ENCODE measurements around the gene SMARCD2. TPM values are rescaled to one million over a fixed set of nuclear protein-coding genes. Genes with fewer than 3 reads are reported as not detected.
A peak's percentile ranks its signal among the peaks of the same experiment; 100 is the strongest.

The SMARCD2 gene
- total RNA-seq, 6 experiments from 2014 or later = 45.9 to 53.5 (median 48.7) TPM

GRCh38 chr17:63837480-63837879 is 5.0 kb downstream of the SMARCD2 start:
- H3K27ac Mint-ChIP-seq = no peak overlapping the region

GRCh38 chr17:63836811-63837210 is 5.7 kb downstream of the SMARCD2 start:
- Mint-ChIP-seq H3K27me3 (ENCODE audit: insufficient read depth) (peaks cover 2% of the 10 kb centered on the region; the same call in 1 of the 2 replicates), H3K4me1 (ENCODE audit: low read depth) (peaks cover 33% of the 10 kb centered on the region), H3K4me3 (no peak overlapping the region), H3K36me3 (ENCODE audit: low read depth) (peaks cover 3% of the 10 kb centered on the region; the same call in 1 of the 2 replicates), H3K27ac (no peak overlapping the region), H3K9me3 (no peaks in the 10 kb centered on the region)
- no peak for DNase-seq
- no peak for TF ChIP-seq CTCF (IDR thresholded peaks at IDR 0.05)

More at GRCh38 chr17:63837480-63837879, 5.0 kb downstream of the SMARCD2 start:
- peaks cover 2% of the 10 kb centered on the region; the same call in 1 of the 2 replicates for H3K27me3 Mint-ChIP-seq (ENCODE audit: insufficient read depth)
- H3K36me3 Mint-ChIP-seq (ENCODE audit: low read depth) = no peaks in the 10 kb centered on the region; the same call in 1 of the 2 replicates
- no peak for TF ChIP-seq CTCF (IDR thresholded peaks at IDR 0.05)
- no peak for DNase-seq
- H3K4me1 Mint-ChIP-seq (ENCODE audit: low read depth) = peaks cover 33% of the 10 kb centered on the region
- no peaks in the 10 kb centered on the region for H3K9me3 Mint-ChIP-seq
- no peak overlapping the region for H3K4me3 Mint-ChIP-seq

- no peaks in the 10 kb centered on the region for H3K9me3 Mint-ChIP-seq
- TF ChIP-seq CTCF (IDR thresholded peaks at IDR 0.05) = no peak; the same call in 1 of the 2 replicates
- DNase-seq = no peak
- no peak overlapping the region for H3K4me3 Mint-ChIP-seq
- H3K36me3 Mint-ChIP-seq (ENCODE audit: low read depth) = peaks cover 18% of the 10 kb centered on the region
- peaks cover 20% of the 10 kb centered on the region for H3K4me1 Mint-ChIP-seq (ENCODE audit: low read depth)
- H3K27ac Mint-ChIP-seq = no peak overlapping the region; the same call in 1 of the 2 replicates
- H3K27me3 Mint-ChIP-seq (ENCODE audit: insufficient read depth) = peaks cover 2% of the 10 kb centered on the region; the same call in 1 of the 2 replicates
Measured at GRCh38 chr17:63835167-63835720, 7.2 kb downstream of the SMARCD2 start.

- Mint-ChIP-seq H3K4me3 (no peak overlapping the region), H3K27me3 (ENCODE audit: insufficient read depth) (peaks cover 2% of the 10 kb centered on the region; the same call in 1 of the 2 replicates), H3K27ac (peak overlapping the region; percentile 79), H3K9me3 (no peaks in the 10 kb centered on the region), H3K4me1 (ENCODE audit: low read depth) (peaks cover 21% of the 10 kb centered on the region), H3K36me3 (ENCODE audit: low read depth) (peaks cover 25% of the 10 kb centered on the region)
- peak; percentile 68 for DNase-seq
- peak; percentile 70 for TF ChIP-seq CTCF (IDR thresholded peaks at IDR 0.05)
Measured at GRCh38 chr17:63834431-63835166, 7.9 kb downstream of the SMARCD2 start.

DNA sequence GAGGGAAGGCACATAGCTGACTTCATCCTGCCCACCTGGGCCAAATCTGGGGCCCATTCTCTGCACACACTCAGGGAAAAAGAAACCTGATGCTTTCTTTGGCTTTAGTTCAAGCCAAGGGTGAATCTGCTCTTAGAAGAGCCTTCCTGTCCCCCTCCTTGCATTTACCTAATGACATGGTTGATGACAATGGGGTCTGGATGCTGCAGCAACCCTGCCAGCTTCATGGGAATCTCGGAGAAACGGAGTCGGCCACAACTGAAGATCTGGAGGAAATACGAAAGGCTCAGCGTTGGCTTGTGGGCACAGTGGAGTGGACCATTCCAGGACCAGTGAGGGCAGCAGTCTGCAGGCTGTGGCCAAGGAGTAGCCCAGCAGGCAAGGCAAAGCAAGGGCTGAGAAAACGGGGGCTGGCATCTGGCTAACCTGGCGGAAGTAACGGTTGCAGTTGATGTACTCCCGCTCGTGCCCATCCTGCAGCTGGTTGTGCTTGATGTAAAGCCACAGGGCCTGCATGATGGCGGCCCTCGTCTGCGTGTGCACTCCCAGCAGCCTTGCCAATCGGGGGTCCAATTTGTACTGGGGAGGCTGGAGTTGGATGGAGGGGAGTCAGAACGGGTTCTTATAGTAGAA is 8.6 kb downstream of the SMARCD2 start:
- Mint-ChIP-seq H3K4me3 (no peak overlapping the region), H3K4me1 (ENCODE audit: low read depth) (peaks cover 24% of the 10 kb centered on the region), H3K27ac (no peak overlapping the region; the same call in 1 of the 2 replicates), H3K36me3 (ENCODE audit: low read depth) (peaks cover 27% of the 10 kb centered on the region), H3K27me3 (ENCODE audit: insufficient read depth) (peaks cover 2% of the 10 kb centered on the region; the same call in 1 of the 2 replicates), H3K9me3 (no peaks in the 10 kb centered on the region)
- no peak for TF ChIP-seq CTCF (IDR thresholded peaks at IDR 0.05)
- no peak for DNase-seq
